Type B pancreatic cell (in vitro differentiated cells): ENCODE data around the gene FBXO21. TPM values are rescaled to one million over a fixed set of nuclear protein-coding genes. Genes with fewer than 3 reads are reported as not detected.

Experiments
- DNase-seq: peaks from one replicate; pipeline ENCODE4 v3.0.0; 2021; ENCODE audit warnings: mixed read lengths; ENCODE audit not compliant: unreplicated experiment; ENCODE audit errors: extremely low spot score
- H3K27ac Mint-ChIP-seq: 2 replicates; pipeline ENCODE4 v1.8.0; 2021; ENCODE audit warnings: mild to moderate bottlenecking, mixed read lengths
- H3K27me3 Mint-ChIP-seq: 2 replicates; pipeline ENCODE4 v1.8.0; 2021; ENCODE audit warnings: mixed read lengths
- H3K36me3 Mint-ChIP-seq: 2 replicates; pipeline ENCODE4 v1.8.0; 2021; ENCODE audit warnings: mixed read lengths
- H3K4me1 Mint-ChIP-seq: one replicate; pipeline ENCODE4 v1.8.0; 2021; ENCODE audit warnings: mixed read lengths; ENCODE audit not compliant: unreplicated experiment
- H3K4me3 Mint-ChIP-seq: 2 replicates; pipeline ENCODE4 v1.8.0; 2021; ENCODE audit warnings: mild to moderate bottlenecking, mixed read lengths
- H3K9me3 Mint-ChIP-seq: 2 replicates; pipeline ENCODE4 v1.8.0; 2021; ENCODE audit warnings: mixed read lengths
- CTCF ChIP-seq: fragments of 200-600 bp; sonication (generic); conservative IDR thresholded peaks from 2 replicates; pipeline ENCODE4 v1.5.0; 2021; ENCODE audit warnings: antibody characterized with exemption, mild to moderate bottlenecking
- total RNA-seq: library from RNA; stranded (reverse); gene quantifications from 2 replicates; pipeline ENCODE4 v1.2.1, GENCODE V29; 2021; ENCODE audit warnings: low replicate concordance

FBXO21 gene
- total RNA-seq, 1 donor from 2014 or later: 53.3 TPM

DNA sequence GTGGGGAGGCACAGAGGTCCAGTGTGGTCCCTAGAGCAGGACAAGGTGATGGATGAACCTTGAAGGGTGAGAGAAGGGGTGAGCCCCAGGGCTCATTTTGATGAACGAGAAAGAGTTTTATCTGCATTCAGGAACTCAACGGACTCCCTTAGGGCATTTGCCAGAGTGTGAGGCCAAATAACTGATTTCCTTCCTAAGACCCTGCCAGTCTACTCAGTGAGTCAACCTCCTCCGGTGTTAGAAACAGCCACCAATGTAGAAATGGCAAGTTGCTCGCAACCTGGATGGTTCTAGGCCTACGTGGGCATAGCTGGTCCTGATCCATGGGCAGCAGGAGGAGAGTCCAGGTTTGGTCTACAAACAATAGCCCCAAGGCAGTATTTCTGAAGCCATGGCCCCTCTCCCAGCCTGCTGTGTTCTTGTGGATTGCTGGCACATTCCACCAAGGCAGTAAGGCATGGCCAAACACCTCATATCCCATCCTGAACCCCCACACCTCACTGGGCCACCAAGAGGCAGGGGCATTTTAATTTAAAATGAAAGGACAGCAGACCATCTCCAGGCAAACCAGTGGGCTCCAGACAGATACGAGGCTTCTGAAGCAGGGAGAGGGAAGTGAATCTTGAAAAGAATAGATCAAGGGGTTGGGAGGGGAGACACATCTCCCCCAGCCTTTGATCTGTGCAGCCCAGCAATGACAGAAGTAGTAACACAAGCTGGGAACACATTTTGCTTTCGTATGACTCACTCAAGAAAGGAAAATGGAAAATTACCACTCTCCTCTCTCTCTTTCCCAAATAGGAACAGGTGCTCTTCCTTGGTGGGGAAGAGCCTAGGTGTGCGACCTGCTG is 65.6 kb downstream of the FBXO21 start:
- peaks cover 9% of the 10 kb centered on the region for H3K36me3 Mint-ChIP-seq

GRCh38 chr12:117121441-117121840 is 68.8 kb downstream of the FBXO21 start:
- TF ChIP-seq CTCF: no peak
- Mint-ChIP-seq H3K4me1 (peaks cover 5% of the 10 kb centered on the region), H3K27me3 (no peaks in the 10 kb centered on the region), H3K9me3 (no peaks in the 10 kb centered on the region), H3K36me3 (no peaks in the 10 kb centered on the region), H3K4me3 (no peak overlapping the region), H3K27ac (no peak overlapping the region)
- no peak for DNase-seq

More for the DNA sequence above, 65.6 kb downstream of the FBXO21 start:
- no peak for DNase-seq
- Mint-ChIP-seq H3K27ac (peak overlapping the region; percentile 30), H3K9me3 (peaks cover 9% of the 10 kb centered on the region), H3K4me3 (no peak overlapping the region), H3K4me1 (peaks cover 5% of the 10 kb centered on the region), H3K27me3 (peaks cover 8% of the 10 kb centered on the region)
- no peak for TF ChIP-seq CTCF

DNA sequence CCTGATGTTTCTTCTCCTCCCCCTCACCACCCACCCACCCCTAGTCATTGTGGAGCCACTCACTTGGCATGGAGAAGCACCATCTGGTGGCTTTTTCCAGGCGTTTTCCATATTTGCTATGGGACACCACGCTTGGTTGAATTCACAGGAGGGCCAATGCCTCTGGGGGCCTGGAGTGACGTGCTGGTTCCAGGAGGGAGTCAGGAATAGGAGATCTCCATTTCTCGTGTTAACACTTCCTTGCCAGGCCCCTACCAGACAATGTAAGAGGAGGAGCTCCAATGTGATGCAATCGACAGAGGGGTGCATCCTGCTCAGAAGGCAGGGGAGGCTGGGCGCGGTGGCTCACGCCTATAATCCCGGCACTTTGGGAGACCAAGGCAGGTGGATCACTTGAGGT is 69.5 kb downstream of the FBXO21 start:
- Mint-ChIP-seq H3K36me3 (no peaks in the 10 kb centered on the region), H3K9me3 (no peaks in the 10 kb centered on the region), H3K4me3 (no peak overlapping the region), H3K27me3 (no peaks in the 10 kb centered on the region), H3K27ac (no peak overlapping the region), H3K4me1 (peaks cover 5% of the 10 kb centered on the region)
- DNase-seq: no peak
- no peak for TF ChIP-seq CTCF

DNA sequence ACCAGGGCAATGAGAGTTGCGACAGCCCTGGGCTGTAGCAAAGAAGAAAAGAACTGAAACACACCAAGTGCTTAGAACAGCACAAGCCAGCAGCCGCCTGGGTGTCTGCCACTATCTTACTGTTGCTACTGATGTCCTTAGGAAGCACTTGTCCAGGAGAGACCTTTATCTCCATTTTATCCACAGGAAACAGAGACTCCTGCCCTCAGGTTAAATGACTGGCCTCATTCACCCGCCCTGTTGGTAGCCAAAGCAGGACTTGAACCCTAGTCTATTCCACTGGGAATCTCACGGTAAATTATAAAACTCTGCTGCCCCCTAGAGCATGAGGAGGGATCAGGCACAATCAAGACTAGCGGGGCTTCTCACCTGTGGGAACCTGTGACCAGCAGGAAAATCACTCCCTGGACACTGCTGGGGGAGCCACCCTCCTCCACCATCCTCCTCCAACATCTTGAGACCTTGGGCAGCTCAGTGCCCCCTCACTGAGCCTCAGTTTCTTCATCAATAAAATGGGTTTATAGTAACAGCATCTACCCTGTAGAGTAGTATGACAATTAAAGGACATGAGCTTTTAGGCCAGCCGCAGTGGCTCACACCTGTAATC is 70.6 kb downstream of the FBXO21 start:
- Mint-ChIP-seq H3K27ac (no peak overlapping the region), H3K4me1 (no peaks in the 10 kb centered on the region), H3K9me3 (no peaks in the 10 kb centered on the region), H3K36me3 (no peaks in the 10 kb centered on the region), H3K4me3 (no peak overlapping the region), H3K27me3 (no peaks in the 10 kb centered on the region)
- peak; percentile 84 for TF ChIP-seq CTCF
- DNase-seq: no peak

DNA sequence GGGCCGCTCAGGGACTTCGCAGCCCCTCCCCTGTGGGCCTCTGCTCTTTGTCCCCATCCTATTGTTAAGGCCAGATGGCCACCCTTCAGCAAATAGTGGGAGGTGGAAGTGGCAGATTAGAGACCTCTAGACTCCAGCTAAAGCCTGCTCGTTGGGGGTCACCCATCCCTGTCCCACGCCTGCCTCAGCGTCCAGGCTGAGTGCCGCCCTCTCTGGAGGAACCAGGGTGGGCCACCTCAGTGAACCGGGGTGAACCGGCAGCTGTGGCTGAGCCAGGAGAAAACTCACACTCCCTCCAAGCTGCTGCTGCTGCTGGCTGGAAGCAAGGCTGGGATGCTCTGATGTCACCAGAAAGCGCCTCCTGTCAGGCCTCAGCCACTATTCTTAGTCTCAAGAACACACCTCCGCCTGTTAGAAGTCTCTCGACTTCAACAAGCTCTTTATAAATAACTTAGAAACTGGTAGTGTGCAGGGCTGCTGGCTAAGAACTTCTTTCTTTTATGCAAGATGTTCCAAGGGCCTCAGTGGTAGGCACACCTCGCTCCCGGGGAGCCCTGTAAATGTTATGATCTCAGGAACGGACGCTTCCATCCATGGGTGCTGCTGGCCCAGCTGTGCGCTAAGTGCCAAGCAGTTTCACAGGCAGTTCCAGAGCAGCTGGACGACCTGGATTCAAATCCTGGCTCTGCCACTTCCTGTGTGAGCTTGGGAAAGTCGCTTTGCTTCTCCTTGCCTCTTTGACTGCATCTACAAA is 71.3 kb downstream of the FBXO21 start:
- H3K27me3 Mint-ChIP-seq: no peaks in the 10 kb centered on the region
- no peaks in the 10 kb centered on the region for H3K9me3 Mint-ChIP-seq
- H3K4me3 Mint-ChIP-seq: no peak overlapping the region
- DNase-seq: no peak
- H3K4me1 Mint-ChIP-seq: no peaks in the 10 kb centered on the region
- no peak for TF ChIP-seq CTCF
- no peak overlapping the region for H3K27ac Mint-ChIP-seq
- no peaks in the 10 kb centered on the region for H3K36me3 Mint-ChIP-seq
